AG04450 (cell line): ENCODE measurements around the gene CGB5. TPM values are rescaled to one million over a fixed set of nuclear protein-coding genes. Genes with fewer than 3 reads are reported as not detected.

Experiments used
- CTCF ChIA-PET: fragments of 300-600, 350-600 bp; formaldehyde crosslinking; extraction: SDS; loops from one replicate; lab custom pipeline; 2022; ENCODE audit warnings: antibody characterized with exemption, inconsistent platforms; lab: Charles Lee
- POLR2A ChIA-PET: fragments of 350-600 bp; formaldehyde crosslinking; extraction: SDS; loops from one replicate; lab custom pipeline; 2021; ENCODE audit warnings: antibody characterized with exemption, inconsistent platforms; lab: Yijun Ruan, JAX
- DNase-seq: peaks from one replicate; pipeline ENCODE4 v3.0.0-alpha.2; 2011; ENCODE audit warnings: low read depth, low spot score
- H3K27ac ChIP-seq: one replicate; pipeline ENCODE4 v1.5.1; 2012; ENCODE audit warnings: low read depth, low read length, control low read depth
- H3K27me3 ChIP-seq: one replicate; pipeline ENCODE4 v1.6.0; 2012; ENCODE audit warnings: low read length; ENCODE audit not compliant: control insufficient read depth, insufficient read depth
- H3K4me3 ChIP-seq: 2 replicates; pipeline ENCODE4 v1.5.1; 2011; ENCODE audit warnings: mild to moderate bottlenecking, low read depth, low read length, control low read depth
- H3K9me3 ChIP-seq: 2 replicates; pipeline ENCODE4 v1.5.1; 2012; ENCODE audit warnings: low read length; ENCODE audit not compliant: control insufficient read depth, insufficient read depth
- polyA plus RNA-seq: library from polyadenylated mRNA; depleted of rRNA; stranded (reverse); fragments of >200 nt; gene quantifications from 2 replicates; pipeline ENCODE4 v1.2.3, GENCODE V29; 2011
- TF ChIP-seq, protein P1 (sequence below): IDR thresholded peaks from 2 replicates; pipeline ENCODE4 v1.5.1; 2011; ENCODE audit warnings: low read depth, low read length, control low read depth, inconsistent platforms

Gene CGB5
- polyA plus RNA-seq, 1 experiment = not detected

DNA sequence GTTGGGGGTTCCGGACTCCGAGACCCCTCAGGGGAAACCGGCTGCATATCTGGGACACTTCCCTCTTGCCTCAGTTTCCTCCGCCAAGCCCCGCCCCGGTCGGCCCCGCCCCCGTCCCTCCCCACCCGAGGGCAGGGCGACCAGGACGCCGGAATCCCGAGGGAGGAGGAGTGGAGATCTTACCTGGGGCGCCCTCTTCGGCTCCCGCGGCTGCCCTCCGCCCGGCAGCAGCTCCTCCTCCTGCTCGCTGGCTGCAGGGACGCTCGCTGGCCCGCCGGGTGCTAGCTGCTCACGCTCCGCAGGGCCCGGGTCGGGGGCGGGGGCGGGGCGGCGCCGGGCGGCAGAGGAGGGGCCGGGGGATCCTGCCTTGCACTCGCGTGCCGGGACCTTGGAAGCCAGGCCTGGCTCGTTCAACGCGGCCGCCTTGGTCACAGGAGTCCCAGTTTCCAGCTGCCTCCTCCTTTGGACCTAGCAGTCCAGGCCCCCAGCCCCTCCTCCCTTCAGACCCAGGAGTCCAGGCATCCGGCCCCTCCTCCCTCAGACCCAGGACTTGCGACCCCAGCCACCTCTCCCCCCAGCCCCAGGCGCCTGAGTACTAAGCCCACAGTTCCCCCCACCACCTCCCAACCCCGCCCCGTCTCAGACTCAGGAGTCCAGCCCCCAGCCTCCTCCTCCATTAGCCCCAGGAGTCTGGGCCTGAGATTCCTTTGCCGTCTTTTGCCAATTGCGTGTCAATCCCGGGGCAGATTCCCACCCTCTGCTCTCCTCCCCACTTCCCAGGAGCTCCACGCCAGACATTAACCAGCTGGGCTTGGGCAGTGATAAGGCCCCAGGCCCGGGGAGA, 21.3 kb downstream of the CGB5 start, which contains the start of gene NTF4:
NTF4 (minus strand) TSS at position 51 of the 844 bp plus-strand sequence. CDS start 2,821 bp downstream, outside the sequence.
- peaks cover 26% of the 10 kb centered on the region for H3K27me3 ChIP-seq
- H3K9me3 ChIP-seq = peaks cover 5% of the 10 kb centered on the region
- ChIA-PET CTCF (interaction anchor here (1.7 kb wide), 1 partner anchor 33 kb away, joined by 15 read pairs; no protein-coding TSS in a partner anchor), POLR2A (interaction anchor here (0.5 to 0.7 kb wide), 3 partner anchors 9 to 101 kb away, joined by 3 to 4 read pairs (median 3); no protein-coding TSS in a partner anchor)
- H3K27ac ChIP-seq = no peak within 1 kb of the TSS
- TF ChIP-seq, protein P1, sequence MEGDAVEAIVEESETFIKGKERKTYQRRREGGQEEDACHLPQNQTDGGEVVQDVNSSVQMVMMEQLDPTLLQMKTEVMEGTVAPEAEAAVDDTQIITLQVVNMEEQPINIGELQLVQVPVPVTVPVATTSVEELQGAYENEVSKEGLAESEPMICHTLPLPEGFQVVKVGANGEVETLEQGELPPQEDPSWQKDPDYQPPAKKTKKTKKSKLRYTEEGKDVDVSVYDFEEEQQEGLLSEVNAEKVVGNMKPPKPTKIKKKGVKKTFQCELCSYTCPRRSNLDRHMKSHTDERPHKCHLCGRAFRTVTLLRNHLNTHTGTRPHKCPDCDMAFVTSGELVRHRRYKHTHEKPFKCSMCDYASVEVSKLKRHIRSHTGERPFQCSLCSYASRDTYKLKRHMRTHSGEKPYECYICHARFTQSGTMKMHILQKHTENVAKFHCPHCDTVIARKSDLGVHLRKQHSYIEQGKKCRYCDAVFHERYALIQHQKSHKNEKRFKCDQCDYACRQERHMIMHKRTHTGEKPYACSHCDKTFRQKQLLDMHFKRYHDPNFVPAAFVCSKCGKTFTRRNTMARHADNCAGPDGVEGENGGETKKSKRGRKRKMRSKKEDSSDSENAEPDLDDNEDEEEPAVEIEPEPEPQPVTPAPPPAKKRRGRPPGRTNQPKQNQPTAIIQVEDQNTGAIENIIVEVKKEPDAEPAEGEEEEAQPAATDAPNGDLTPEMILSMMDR = no peak
- peak within 1 kb of the TSS; percentile 45 for H3K4me3 ChIP-seq
- DNase-seq = no peak

- POLR2A ChIA-PET = interaction anchor here (0.7 kb wide), 1 partner anchor 102 kb away, joined by 4 read pairs; no protein-coding TSS in a partner anchor
- CTCF ChIA-PET = interaction anchor here (1.7 kb wide), 1 partner anchor 32 kb away, joined by 15 read pairs; no protein-coding TSS in a partner anchor
- TF ChIP-seq, protein P1 = no peak
- DNase-seq = no peak
- peaks cover 15% of the 10 kb centered on the region for H3K9me3 ChIP-seq
- no peak overlapping the region for H3K27ac ChIP-seq
- H3K27me3 ChIP-seq = peaks cover 29% of the 10 kb centered on the region
- H3K4me3 ChIP-seq = no peak overlapping the region
Observed at GRCh38 chr19:49065905-49066512, 22.4 kb downstream of the CGB5 start.

- H3K9me3 ChIP-seq = peaks cover 23% of the 10 kb centered on the region
- TF ChIP-seq, protein P1 = no peak
- no peak overlapping the region for H3K27ac ChIP-seq
- no peak overlapping the region for H3K4me3 ChIP-seq
- DNase-seq = no peak
- CTCF ChIA-PET = no interaction called here
- H3K27me3 ChIP-seq = peaks cover 37% of the 10 kb centered on the region
- POLR2A ChIA-PET = interaction anchor here (0.6 kb wide), 1 partner anchor 75 kb away, joined by 3 read pairs; the partner anchor contains the start of gene GYS1
Observed at GRCh38 chr19:49067554-49067953, 23.9 kb downstream of the CGB5 start.

- DNase-seq = no peak
- H3K27me3 ChIP-seq = peaks cover 40% of the 10 kb centered on the region
- TF ChIP-seq, protein P1 = no peak
- no peak overlapping the region for H3K4me3 ChIP-seq
- H3K27ac ChIP-seq = no peak overlapping the region
- H3K9me3 ChIP-seq = peaks cover 23% of the 10 kb centered on the region
- POLR2A ChIA-PET = no interaction called here
- CTCF ChIA-PET = interaction anchor here (0.9 to 1.3 kb wide), 3 partner anchors 13 to 130 kb away, joined by 3 to 4 read pairs (median 3); no protein-coding TSS in a partner anchor
Observed at GRCh38 chr19:49069026-49069425, 25.4 kb downstream of the CGB5 start.
